Smooth muscle cell (in vitro differentiated cells): ENCODE results near the gene NOC2L. TPM values are rescaled to one million over a fixed set of nuclear protein-coding genes. Genes with fewer than 3 reads are reported as not detected.
"Not testable (repeated sequence)": the region's sequence is repeated elsewhere in the genome, so short reads cannot be mapped to it uniquely, and the experiment has no call there.

Experiments used
- DNase-seq: peaks from one replicate; lab custom pipeline; 2025; ENCODE audit not compliant: unreplicated experiment; lab: John Stamatoyannopoulos, UW
- H2AFZ ChIP-seq: fragments of 200-600 bp; sonication (generic); 2 replicates; pipeline ENCODE4 v1.6.0; 2016; ENCODE audit warnings: antibody characterized with exemption, low read depth, mild to moderate bottlenecking
- H3F3A ChIP-seq: fragments of 200-600 bp; sonication (generic); 2 replicates; pipeline ENCODE4 v1.6.0; 2017; ENCODE audit warnings: antibody characterized with exemption, low read depth
- H3K27ac ChIP-seq: fragments of 200-600 bp; sonication (generic); 2 replicates; pipeline ENCODE4 v1.5.1; 2016; ENCODE audit warnings: low read depth, mild to moderate bottlenecking
- H3K27me3 ChIP-seq: fragments of 200-600 bp; sonication (generic); 2 replicates; pipeline ENCODE4 v1.6.1; 2016; ENCODE audit warnings: low read depth, mild to moderate bottlenecking
- H3K36me3 ChIP-seq: fragments of 200-600 bp; sonication (generic); 2 replicates; pipeline ENCODE4 v1.5.1; 2016; ENCODE audit warnings: low read depth
- H3K4me1 ChIP-seq: fragments of 200-600 bp; sonication (generic); 2 replicates; pipeline ENCODE4 v1.5.1; 2016; ENCODE audit warnings: low read depth
- H3K4me2 ChIP-seq: fragments of 200-600 bp; sonication (generic); 2 replicates; pipeline ENCODE4 v1.6.0; 2016; ENCODE audit warnings: mild to moderate bottlenecking
- H3K4me3 ChIP-seq: fragments of 200-600 bp; sonication (generic); 2 replicates; pipeline ENCODE4 v1.5.1; 2016; ENCODE audit warnings: mild to moderate bottlenecking
- H3K79me2 ChIP-seq: fragments of 200-600 bp; sonication (generic); 2 replicates; pipeline ENCODE4 v1.6.0; 2016; ENCODE audit warnings: low read depth, mild to moderate bottlenecking
- H3K9ac ChIP-seq: fragments of 200-600 bp; sonication (generic); 2 replicates; pipeline ENCODE4 v1.6.0; 2016; ENCODE audit warnings: low read depth
- H3K9me3 ChIP-seq: fragments of 200-600 bp; sonication (generic); replicated peaks from 2 replicates; pipeline ENCODE4 v1.5.1; 2016; ENCODE audit warnings: low read depth
- H4K20me1 ChIP-seq: fragments of 200-600 bp; sonication (generic); 2 replicates; pipeline ENCODE4 v1.6.0; 2016; ENCODE audit warnings: low read depth
- CTCF ChIP-seq: fragments of 200-600 bp; sonication (generic); IDR thresholded peaks from 2 replicates; pipeline ENCODE4 v1.5.1; 2017; ENCODE audit warnings: borderline replicate concordance, mild to moderate bottlenecking, antibody characterized with exemption; ENCODE audit not compliant: insufficient read depth, poor library complexity, severe bottlenecking
- WGBS: methylation state at CpG from one replicate; pipeline ENCODE4 v1.1.7; 2016; ENCODE audit warnings: low lambda C conversion rate; 5-methylcytosine and 5-hydroxymethylcytosine counted together
- polyA plus RNA-seq: library from polyadenylated mRNA; unstranded; fragments of >200 nt; fragmentation: Nextera tagmentation; extraction: Ambion mirVana; gene quantifications from 2 replicates; pipeline ENCODE4 v1.2.1, GENCODE V29; 2016
- total RNA-seq: library from RNA; depleted of rRNA; stranded (reverse); fragments of >200 nt; gene quantifications from 2 replicates; pipeline ENCODE4 v1.2.3, GENCODE V29; 2014

NOC2L gene
- total and polyA plus RNA-seq, 2 experiments from 2014 or later: 38.9 to 64.0 TPM

GRCh38 chr1:978069-978834 lies 19.2 kb upstream of the NOC2L start:
- Histone ChIP-seq H3K27ac (no peak overlapping the region), H3F3A (no peaks in the 10 kb centered on the region), H3K4me2 (no peak overlapping the region), H3K9me3 (no peaks in the 10 kb centered on the region), H3K36me3 (no peaks in the 10 kb centered on the region), H3K27me3 (peaks cover 8% of the 10 kb centered on the region), H3K4me1 (no peaks in the 10 kb centered on the region), H2AFZ (no peak overlapping the region), H4K20me1 (no peaks in the 10 kb centered on the region), H3K9ac (no peak overlapping the region), H3K4me3 (no peak overlapping the region), H3K79me2 (no peaks in the 10 kb centered on the region)
- no peak for DNase-seq
- TF ChIP-seq CTCF: no peak
- 92% methylated on average over 31 of the region's 44 CpGs for WGBS

DNA sequence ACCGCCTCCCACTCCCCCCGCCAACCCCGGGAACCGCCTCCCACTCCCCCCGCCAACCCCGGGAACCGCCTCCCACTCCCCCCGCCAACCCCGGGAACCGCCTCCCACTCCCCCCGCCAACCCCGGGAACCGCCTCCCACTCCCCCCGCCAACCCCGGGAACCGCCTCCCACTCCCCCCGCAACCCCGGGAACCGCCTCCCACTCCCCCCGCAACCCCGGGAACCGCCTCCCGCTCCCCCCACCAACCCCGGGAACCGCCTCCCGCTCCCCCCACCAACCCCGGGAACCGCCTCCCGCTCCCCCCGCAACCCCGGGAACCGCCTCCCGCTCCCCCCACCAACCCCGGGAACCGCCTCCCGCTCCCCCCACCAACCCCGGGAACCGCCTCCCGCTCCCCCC lies 17.7 kb upstream of the NOC2L start:
- WGBS: 93% methylated on average over 3 of the region's 39 CpGs
- H3F3A ChIP-seq, H4K20me1 ChIP-seq, H3K4me1 ChIP-seq, H3K27ac ChIP-seq, H3K36me3 ChIP-seq, H3K9me3 ChIP-seq, H3K79me2 ChIP-seq, H3K4me2 ChIP-seq, H3K4me3 ChIP-seq, H3K27me3 ChIP-seq, DNase-seq, H3K9ac ChIP-seq, H2AFZ ChIP-seq: not testable (repeated sequence)

- no peaks in the 10 kb centered on the region for H3K9me3 ChIP-seq
- no peaks in the 10 kb centered on the region for H3K4me1 ChIP-seq
- H3F3A ChIP-seq: no peaks in the 10 kb centered on the region
- peak overlapping the region; percentile 78 for H3K4me2 ChIP-seq
- no peak overlapping the region for H2AFZ ChIP-seq
- H3K4me3 ChIP-seq: peak overlapping the region; percentile 21
- peak; percentile 33 for DNase-seq
- WGBS: 7% methylated on average over 35 of the region's 40 CpGs
- H4K20me1 ChIP-seq: no peaks in the 10 kb centered on the region
- H3K9ac ChIP-seq: no peak overlapping the region
- no peaks in the 10 kb centered on the region for H3K27me3 ChIP-seq
- H3K36me3 ChIP-seq: no peaks in the 10 kb centered on the region
- no peaks in the 10 kb centered on the region for H3K79me2 ChIP-seq
- H3K27ac ChIP-seq: no peak overlapping the region
- peak; percentile 48 for TF ChIP-seq CTCF
Measured at GRCh38 chr1:975896-976683, 17.0 kb upstream of the NOC2L start.

- Histone ChIP-seq H4K20me1 (no peaks in the 10 kb centered on the region), H3K36me3 (no peaks in the 10 kb centered on the region), H3K9me3 (no peaks in the 10 kb centered on the region), H2AFZ (no peak overlapping the region), H3K27ac (no peak overlapping the region), H3K4me3 (no peak overlapping the region), H3K4me1 (no peaks in the 10 kb centered on the region), H3K27me3 (peaks cover 5% of the 10 kb centered on the region), H3K4me2 (no peak overlapping the region), H3K9ac (no peak overlapping the region), H3F3A (no peaks in the 10 kb centered on the region), H3K79me2 (no peaks in the 10 kb centered on the region)
- 79% methylated on average over 7 of the region's 9 CpGs for WGBS
- no peak for DNase-seq
- no peak for TF ChIP-seq CTCF
Measured at GRCh38 chr1:975365-975764, 16.3 kb upstream of the NOC2L start.
